ENCODE results near the gene EPB41L4B. TPM values are rescaled to one million over a fixed set of nuclear protein-coding genes. Genes with fewer than 3 reads are reported as not detected.
A peak's percentile ranks its signal among the peaks of the same experiment; 100 is the strongest.

Gene EPB41L4B
- total and polyA plus RNA-seq, 12 donors, result 0.20 to 15.2 (median 4.4) TPM

DNA sequence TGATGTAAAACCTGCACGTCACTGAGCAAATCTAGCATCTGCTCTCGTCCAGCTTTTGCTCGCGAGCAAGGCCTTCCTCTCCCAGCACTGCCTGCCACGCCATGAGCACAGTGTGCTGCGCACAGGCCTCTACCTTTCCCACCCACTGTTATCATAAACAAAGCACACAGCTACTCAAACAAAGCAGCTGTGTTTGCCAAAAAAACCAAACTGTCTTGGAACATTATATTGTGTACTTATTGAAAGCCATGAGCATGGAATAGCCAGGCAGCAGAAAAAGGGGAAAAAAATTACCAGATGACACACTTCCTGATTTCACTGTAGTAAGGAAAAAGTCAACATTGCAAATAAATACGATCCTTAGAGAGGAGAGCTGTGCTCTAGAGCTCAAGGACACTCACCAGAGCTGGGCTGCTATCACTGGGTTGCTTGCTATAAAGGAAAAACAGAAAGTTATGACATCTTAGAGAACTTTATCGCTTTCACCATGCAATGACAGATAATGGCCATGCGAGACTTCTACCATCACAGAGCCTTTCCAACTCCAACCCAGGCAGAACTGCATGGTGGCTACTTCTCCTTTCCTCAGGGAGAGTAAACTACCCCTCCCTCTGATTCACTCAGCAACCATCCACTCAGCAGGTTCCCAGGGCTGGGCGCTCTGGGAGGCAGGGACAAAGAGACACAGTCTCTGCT, 69.6 kb downstream of the EPB41L4B start:
- no peaks in the 10 kb centered on the region for H3K36me3 ChIP-seq
- TF ChIP-seq CTCF (IDR thresholded peaks at IDR 0.05), result no peak
- 77 to 80% methylated on average over 10 of the region's 10 CpGs for WGBS, 2 donors
- peaks cover 0 to 7% (median 0%) of the 10 kb centered on the region in 9 donors for H3K4me1 ChIP-seq
- peaks cover 0 to 2% (median 0%) of the 10 kb centered on the region in 7 donors for H3K27me3 ChIP-seq
- H3K27ac ChIP-seq, result no peak overlapping the region
- no peaks in the 10 kb centered on the region for H3K9me3 ChIP-seq
- ATAC-seq (peak in 7 of 8 donors; percentile 44 to 70 (median 52)), DNase-seq (peak in 1 of 2 donors; percentile 25)
- intact Hi-C loops (cut with DNase I), result no loop called here
- no peak overlapping the region for H3K4me3 ChIP-seq

- DNase-seq (no peak), ATAC-seq (no peak)
- WGBS, 2 donors, result 91 to 92% methylated on average over 3 of the region's 3 CpGs
- Histone ChIP-seq H3K27ac (no peak overlapping the region), H3K36me3 (no peaks in the 10 kb centered on the region), H3K27me3 (peaks cover 0 to 7% (median 0%) of the 10 kb centered on the region in 7 donors), H3K4me1 (peaks cover 0 to 7% (median 0%) of the 10 kb centered on the region in 9 donors), H3K9me3 (no peaks in the 10 kb centered on the region), H3K4me3 (no peak overlapping the region)
- no peak for TF ChIP-seq CTCF (IDR thresholded peaks at IDR 0.05)
- intact Hi-C loops (cut with DNase I), result no loop called here
Observed at GRCh38 chr9:109250771-109251079, 70.1 kb downstream of the EPB41L4B start.

GRCh38 chr9:109250311-109250741, 70.5 kb downstream of the EPB41L4B start:
- H3K27ac ChIP-seq, result no peak overlapping the region
- intact Hi-C loops (cut with DNase I), result no loop called here
- WGBS, 2 donors, result 93 to 94% methylated on average over 12 of the region's 12 CpGs

GRCh38 chr9:109249615-109250014, 71.2 kb downstream of the EPB41L4B start:
- 80 to 84% methylated on average over 5 of the region's 5 CpGs for WGBS, 2 donors
- peaks cover 0 to 16% (median 6%) of the 10 kb centered on the region in 9 donors for H3K4me1 ChIP-seq
- ATAC-seq (no peak), DNase-seq (no peak)
- H3K36me3 ChIP-seq, result no peaks in the 10 kb centered on the region
- no peak overlapping the region for H3K27ac ChIP-seq
- intact Hi-C loops (cut with DNase I), result loop anchor here in 6 of 10 donors (5.0 to 10.0 kb wide), 5 partner anchors 63 to 275 kb away; no protein-coding TSS in a partner anchor
- TF ChIP-seq CTCF (IDR thresholded peaks at IDR 0.05), result no peak
- H3K4me3 ChIP-seq, result no peak overlapping the region
- H3K27me3 ChIP-seq, result peaks cover 0 to 15% (median 0%) of the 10 kb centered on the region in 7 donors
- no peaks in the 10 kb centered on the region for H3K9me3 ChIP-seq

More at GRCh38 chr9:109250311-109250741, 70.5 kb downstream of the EPB41L4B start:
- Histone ChIP-seq H3K9me3 (no peaks in the 10 kb centered on the region), H3K4me3 (no peak overlapping the region), H3K36me3 (no peaks in the 10 kb centered on the region), H3K27me3 (peaks cover 0 to 10% (median 0%) of the 10 kb centered on the region in 7 donors), H3K4me1 (peaks cover 0 to 9% (median 3%) of the 10 kb centered on the region in 9 donors)
- TF ChIP-seq CTCF (IDR thresholded peaks at IDR 0.05), result no peak
- ATAC-seq (no peak), DNase-seq (no peak)

Measured in heart right ventricle (tissue), 16 donors.